Osteocyte (in vitro differentiated cells): ENCODE results near the gene CHRNB1. TPM values are rescaled to one million over a fixed set of nuclear protein-coding genes. Genes with fewer than 3 reads are reported as not detected.

Experiments used
- DNase-seq: peaks from one replicate; pipeline ENCODE4 v3.0.0; 2021; ENCODE audit warnings: mixed read lengths; ENCODE audit not compliant: unreplicated experiment; ENCODE audit errors: extremely low spot score
- H3K27ac Mint-ChIP-seq: one replicate; pipeline ENCODE4 v1.8.0; 2021; ENCODE audit warnings: mild to moderate bottlenecking, mixed read lengths; ENCODE audit not compliant: unreplicated experiment
- H3K27me3 Mint-ChIP-seq: one replicate; pipeline ENCODE4 v1.8.0; 2021; ENCODE audit warnings: mixed read lengths; ENCODE audit not compliant: unreplicated experiment
- H3K36me3 Mint-ChIP-seq: one replicate; pipeline ENCODE4 v1.8.0; 2021; ENCODE audit warnings: mixed read lengths; ENCODE audit not compliant: unreplicated experiment
- H3K4me1 Mint-ChIP-seq: one replicate; pipeline ENCODE4 v1.8.0; 2021; ENCODE audit warnings: mixed read lengths; ENCODE audit not compliant: unreplicated experiment
- H3K4me3 Mint-ChIP-seq: one replicate; pipeline ENCODE4 v1.8.0; 2021; ENCODE audit warnings: mild to moderate bottlenecking, moderate library complexity, mixed read lengths; ENCODE audit not compliant: unreplicated experiment
- H3K9me3 Mint-ChIP-seq: one replicate; pipeline ENCODE4 v1.8.0; 2021; ENCODE audit warnings: mixed read lengths; ENCODE audit not compliant: unreplicated experiment
- CTCF ChIP-seq: fragments of 200-600 bp; sonication (generic); IDR thresholded peaks from 2 replicates; pipeline ENCODE4 v1.5.0; 2021; ENCODE audit warnings: antibody characterized with exemption, mild to moderate bottlenecking, moderate library complexity
- total RNA-seq: library from RNA; stranded (reverse); gene quantifications from 2 replicates; pipeline ENCODE4 v1.2.1, GENCODE V29; 2021

The CHRNB1 gene
- total RNA-seq, 1 donor from 2014 or later = 9.3 TPM

GRCh38 chr17:7490144-7490543, 45.3 kb downstream of the CHRNB1 start:
- Mint-ChIP-seq H3K4me3 (no peak overlapping the region), H3K27ac (no peak overlapping the region), H3K36me3 (peaks cover 17% of the 10 kb centered on the region), H3K27me3 (no peaks in the 10 kb centered on the region), H3K4me1 (peaks cover 52% of the 10 kb centered on the region), H3K9me3 (no peaks in the 10 kb centered on the region)
- no peak for DNase-seq
- TF ChIP-seq CTCF = no peak

GRCh38 chr17:7491583-7491982, 46.7 kb downstream of the CHRNB1 start:
- Mint-ChIP-seq H3K9me3 (no peaks in the 10 kb centered on the region), H3K36me3 (peaks cover 28% of the 10 kb centered on the region), H3K4me1 (peaks cover 42% of the 10 kb centered on the region), H3K27me3 (no peaks in the 10 kb centered on the region), H3K27ac (no peak overlapping the region), H3K4me3 (no peak overlapping the region)
- TF ChIP-seq CTCF = no peak
- DNase-seq = no peak

- Mint-ChIP-seq H3K9me3 (no peaks in the 10 kb centered on the region), H3K36me3 (peaks cover 36% of the 10 kb centered on the region), H3K27ac (peak overlapping the region; percentile 9), H3K27me3 (no peaks in the 10 kb centered on the region), H3K4me3 (no peak overlapping the region), H3K4me1 (peaks cover 21% of the 10 kb centered on the region)
- no peak for DNase-seq
- TF ChIP-seq CTCF = no peak
Observed at GRCh38 chr17:7493941-7494340, 49.1 kb downstream of the CHRNB1 start.

- no peak for DNase-seq
- Mint-ChIP-seq H3K9me3 (no peaks in the 10 kb centered on the region), H3K27ac (no peak overlapping the region), H3K27me3 (no peaks in the 10 kb centered on the region), H3K4me3 (no peak overlapping the region), H3K4me1 (peaks cover 6% of the 10 kb centered on the region), H3K36me3 (peaks cover 48% of the 10 kb centered on the region)
- TF ChIP-seq CTCF = no peak
Observed at GRCh38 chr17:7495906-7496434, 51.1 kb downstream of the CHRNB1 start.

- no peak for TF ChIP-seq CTCF
- no peak overlapping the region for H3K27ac Mint-ChIP-seq
- H3K27me3 Mint-ChIP-seq = no peaks in the 10 kb centered on the region
- no peak overlapping the region for H3K4me3 Mint-ChIP-seq
- no peaks in the 10 kb centered on the region for H3K9me3 Mint-ChIP-seq
- no peak for DNase-seq
- H3K4me1 Mint-ChIP-seq = peaks cover 4% of the 10 kb centered on the region
- peaks cover 52% of the 10 kb centered on the region for H3K36me3 Mint-ChIP-seq
Observed at GRCh38 chr17:7496470-7497183, 51.8 kb downstream of the CHRNB1 start.
